Esophagus muscularis mucosa (tissue), 4 donors: ENCODE measurements around the gene ANKRD17. TPM values are rescaled to one million over a fixed set of nuclear protein-coding genes. Genes with fewer than 3 reads are reported as not detected.

ENCODE experiments used
- DNase-seq: peaks from one replicate; pipeline ENCODE4 v3.0.0-alpha.2; 2017; ENCODE audit errors: extremely low spot score
- H3K27ac ChIP-seq, 4 donors: fragments of 200-600 bp; sonication (generic); replicated peaks in 1 of 4; 1 replicate in 3 of 4; 2 replicates in 1 of 4; pipeline ENCODE4 v1.5.1; 2016 to 2019; ENCODE audit warnings: mild to moderate bottlenecking in 1 of 4
- H3K27me3 ChIP-seq, 4 donors: fragments of 200-600 bp; sonication (generic); one replicate each; pipeline versions ENCODE4 v1.5.1 to v1.6.0; 2016 to 2019
- H3K36me3 ChIP-seq, 4 donors: fragments of 200-600 bp; sonication (generic); one replicate each; pipeline ENCODE4 v1.5.1; 2016 to 2019
- H3K4me1 ChIP-seq, 4 donors: fragments of 200-600 bp; sonication (generic); one replicate each; pipeline ENCODE4 v1.5.1; 2016 to 2019
- H3K4me3 ChIP-seq, 4 donors: fragments of 200-600 bp; sonication (generic); 1 replicate in 2 of 4; 2 replicates in 2 of 4; pipeline ENCODE4 v1.5.1; 2016 to 2019; ENCODE audit warnings: mild to moderate bottlenecking in 4 of 4, moderate library complexity in 1 of 4
- H3K9me3 ChIP-seq, 4 donors: fragments of 200-600 bp; sonication (generic); 1 replicate in 3 of 4; 2 replicates in 1 of 4; pipeline ENCODE4 v1.5.1; 2016 to 2019
- EP300 ChIP-seq: sonication (generic); formaldehyde crosslinking; IDR thresholded peaks from one replicate; pipeline ENCODE4 v1.6.1; 2017; ENCODE audit warnings: antibody characterized with exemption
- POLR2A ChIP-seq: fragments of 450-650 bp; IDR thresholded peaks from one replicate; pipeline ENCODE4 v1.6.1; 2017; ENCODE audit warnings: antibody characterized with exemption, moderate library complexity, mild to moderate bottlenecking, low read depth
- POLR2AphosphoS5 ChIP-seq, 2 donors: sonication (generic); formaldehyde crosslinking; IDR thresholded peaks; one replicate each; pipeline ENCODE4 v1.6.1; 2017; ENCODE audit warnings: antibody characterized with exemption in 2 of 2
- WGBS: methylation state at CpG from one replicate; pipeline ENCODE4 v1.1.5; 2018; 5-methylcytosine and 5-hydroxymethylcytosine counted together
- intact Hi-C: fragments of 100-400 bp; cut with DNase I; formaldehyde crosslinking; loops from one replicate; pipeline ENCODE4 v1.15.1; 2023
- total RNA-seq, 4 donors: library from RNA; depleted of rRNA; stranded (reverse); fragments of >200 nt; gene quantifications; one replicate each; pipeline versions ENCODE4 v1.1.0 to v1.2.1, GENCODE V29; 2016
- TF ChIP-seq, protein P1 (sequence below), 3 experiments: fragments of 200-600 bp in 2 of 3; fragments of 450-650 bp in 1 of 3; sonication (generic) in 2 of 3; IDR thresholded peaks; one replicate each; pipeline ENCODE4 v1.5.1; 2017 to 2019; ENCODE audit warnings: antibody characterized with exemption in 3 of 3, mild to moderate bottlenecking in 2 of 3, moderate library complexity in 1 of 3

The ANKRD17 gene
- total RNA-seq, 4 donors from 2014 or later: 47.9 to 58.1 (median 54.7) TPM

DNA sequence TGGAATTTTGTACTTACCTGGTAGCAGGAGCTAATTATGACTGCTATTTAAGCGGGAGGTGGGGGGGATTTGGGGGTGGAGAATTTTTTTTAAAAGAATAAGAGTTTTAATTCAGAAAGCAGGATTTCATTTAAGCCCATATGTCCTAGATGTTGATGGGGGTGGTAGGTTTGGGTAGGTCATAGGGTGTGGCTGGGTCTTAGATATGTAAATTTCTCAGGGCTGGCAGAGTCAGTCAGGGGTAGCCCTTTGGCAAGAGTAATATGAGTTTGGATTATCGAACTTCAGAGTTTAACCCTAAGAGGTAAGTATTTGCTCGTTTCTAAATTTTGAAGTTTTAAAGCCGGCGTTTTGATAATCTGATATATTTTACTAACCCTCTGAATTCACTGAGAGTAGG is 153.9 kb downstream of the ANKRD17 start:
- intact Hi-C loops: no loop called here
- Histone ChIP-seq H3K27ac (no peak overlapping the region), H3K36me3 (peaks cover 39 to 96% (median 66%) of the 10 kb centered on the region in 4 donors), H3K27me3 (no peaks in the 10 kb centered on the region), H3K4me1 (no peaks in the 10 kb centered on the region), H3K9me3 (no peaks in the 10 kb centered on the region), H3K4me3 (no peak overlapping the region)
- DNase-seq: no peak
- TF ChIP-seq POLR2A (no peak), EP300 (no peak), POLR2AphosphoS5 (IDR thresholded peaks at IDR 0.05) (no peak)
- TF ChIP-seq, protein P1, sequence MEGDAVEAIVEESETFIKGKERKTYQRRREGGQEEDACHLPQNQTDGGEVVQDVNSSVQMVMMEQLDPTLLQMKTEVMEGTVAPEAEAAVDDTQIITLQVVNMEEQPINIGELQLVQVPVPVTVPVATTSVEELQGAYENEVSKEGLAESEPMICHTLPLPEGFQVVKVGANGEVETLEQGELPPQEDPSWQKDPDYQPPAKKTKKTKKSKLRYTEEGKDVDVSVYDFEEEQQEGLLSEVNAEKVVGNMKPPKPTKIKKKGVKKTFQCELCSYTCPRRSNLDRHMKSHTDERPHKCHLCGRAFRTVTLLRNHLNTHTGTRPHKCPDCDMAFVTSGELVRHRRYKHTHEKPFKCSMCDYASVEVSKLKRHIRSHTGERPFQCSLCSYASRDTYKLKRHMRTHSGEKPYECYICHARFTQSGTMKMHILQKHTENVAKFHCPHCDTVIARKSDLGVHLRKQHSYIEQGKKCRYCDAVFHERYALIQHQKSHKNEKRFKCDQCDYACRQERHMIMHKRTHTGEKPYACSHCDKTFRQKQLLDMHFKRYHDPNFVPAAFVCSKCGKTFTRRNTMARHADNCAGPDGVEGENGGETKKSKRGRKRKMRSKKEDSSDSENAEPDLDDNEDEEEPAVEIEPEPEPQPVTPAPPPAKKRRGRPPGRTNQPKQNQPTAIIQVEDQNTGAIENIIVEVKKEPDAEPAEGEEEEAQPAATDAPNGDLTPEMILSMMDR (IDR thresholded peaks at IDR 0.05): no peak
- WGBS: 92% methylated on average over 5 of the region's 5 CpGs

DNA sequence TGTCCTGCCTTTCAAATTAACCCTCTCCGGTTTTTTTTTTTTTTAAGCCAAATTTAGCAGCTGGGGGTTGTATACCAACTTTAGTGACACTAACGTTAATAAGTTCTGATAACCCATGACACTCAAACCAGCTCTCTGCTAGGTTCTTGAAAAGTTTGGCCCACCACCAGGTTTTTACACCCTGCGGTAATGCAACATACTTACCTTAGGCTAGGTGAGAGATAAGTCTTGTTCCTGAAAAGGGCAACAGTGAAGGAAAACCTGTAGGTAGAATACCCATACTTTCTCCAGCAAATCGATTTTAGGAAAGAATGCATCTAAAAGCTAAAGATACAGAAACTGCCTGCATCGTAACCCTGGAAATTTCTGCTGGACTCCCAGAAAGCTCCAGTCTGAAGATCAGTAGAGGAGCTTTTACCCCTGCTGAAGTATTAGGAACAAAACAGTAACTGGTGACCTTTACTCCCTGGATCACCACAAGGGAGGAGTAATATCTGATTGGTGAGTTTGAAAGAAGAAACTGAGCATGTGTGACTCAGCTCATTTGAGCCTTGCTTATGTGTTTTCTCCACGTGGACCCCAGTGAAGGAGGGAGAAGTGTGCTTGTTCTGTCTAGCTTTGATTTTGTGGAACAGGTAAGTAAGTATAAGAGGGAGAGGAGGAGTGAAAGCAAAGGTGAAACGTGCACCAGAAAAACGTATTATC is 154.6 kb downstream of the ANKRD17 start:
- WGBS: 85% methylated on average over 8 of the region's 8 CpGs
- TF ChIP-seq POLR2A (no peak), EP300 (no peak), POLR2AphosphoS5 (IDR thresholded peaks at IDR 0.05) (no peak)
- TF ChIP-seq, protein P1 (IDR thresholded peaks at IDR 0.05): no peak
- intact Hi-C loops: no loop called here
- no peaks in the 10 kb centered on the region for H3K27me3 ChIP-seq
- peaks cover 39 to 96% (median 67%) of the 10 kb centered on the region in 4 donors for H3K36me3 ChIP-seq
- no peak overlapping the region for H3K27ac ChIP-seq
- no peak for DNase-seq
- no peaks in the 10 kb centered on the region for H3K4me1 ChIP-seq
- no peak overlapping the region for H3K4me3 ChIP-seq
- H3K9me3 ChIP-seq: no peaks in the 10 kb centered on the region

DNA sequence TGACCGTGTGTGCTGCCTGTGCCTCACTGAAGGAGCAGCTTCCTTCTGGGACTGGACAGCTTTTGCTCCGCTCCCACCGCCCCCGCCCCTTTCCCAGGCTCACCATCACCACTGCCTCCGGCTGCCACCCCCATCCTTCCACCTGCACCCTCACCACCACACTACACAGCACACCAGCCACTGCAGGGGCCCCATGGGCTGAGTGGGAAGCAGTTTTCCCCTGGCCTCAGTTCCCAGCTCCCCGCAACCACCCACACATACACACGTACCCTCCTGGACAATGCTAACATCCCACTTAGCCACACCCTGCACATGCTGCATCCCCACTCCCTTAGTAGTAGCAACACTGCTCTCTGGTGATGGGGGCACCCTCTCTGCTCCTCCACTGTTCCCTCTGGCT is 159.5 kb downstream of the ANKRD17 start:
- Histone ChIP-seq H3K27ac (peak overlapping the region in 1 of 4 donors; percentile 17), H3K4me3 (no peak overlapping the region), H3K4me1 (no peaks in the 10 kb centered on the region), H3K9me3 (no peaks in the 10 kb centered on the region), H3K36me3 (peaks cover 49 to 96% (median 72%) of the 10 kb centered on the region in 4 donors), H3K27me3 (no peaks in the 10 kb centered on the region)
- TF ChIP-seq EP300 (no peak), POLR2A (no peak), POLR2AphosphoS5 (IDR thresholded peaks at IDR 0.05) (no peak)
- TF ChIP-seq, protein P1 (IDR thresholded peaks at IDR 0.05): no peak
- WGBS: 89% methylated on average over 7 of the region's 7 CpGs
- DNase-seq: no peak
- intact Hi-C loops: no loop called here

DNA sequence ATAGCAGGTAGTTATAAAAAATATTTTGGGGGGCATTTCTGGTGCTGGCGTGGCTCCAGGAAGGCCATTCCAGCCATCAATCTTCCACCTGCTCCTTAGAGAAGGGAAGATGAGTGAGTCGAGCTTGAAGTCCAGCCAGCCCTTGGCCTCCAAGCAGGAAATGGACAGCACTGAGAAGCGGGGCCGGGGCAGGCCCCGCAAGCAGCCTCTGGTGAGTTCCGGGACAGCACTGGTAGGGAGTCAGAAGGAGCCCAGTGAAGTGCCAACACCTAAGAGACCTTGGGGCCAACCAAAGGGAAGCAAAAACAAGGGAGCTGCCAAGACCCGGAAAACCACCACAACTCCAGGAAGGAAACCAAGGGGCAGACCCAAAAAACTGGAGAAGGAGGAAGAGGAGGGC is 159.9 kb downstream of the ANKRD17 start:
- TF ChIP-seq EP300 (no peak), POLR2AphosphoS5 (IDR thresholded peaks at IDR 0.05) (no peak), POLR2A (no peak)
- TF ChIP-seq, protein P1 (IDR thresholded peaks at IDR 0.05): no peak
- no peak for DNase-seq
- 79% methylated on average over 7 of the region's 7 CpGs for WGBS
- no peaks in the 10 kb centered on the region for H3K9me3 ChIP-seq
- intact Hi-C loops: no loop called here
- H3K27me3 ChIP-seq: no peaks in the 10 kb centered on the region
- H3K4me3 ChIP-seq: no peak overlapping the region
- H3K4me1 ChIP-seq: no peaks in the 10 kb centered on the region
- H3K36me3 ChIP-seq: peaks cover 53 to 96% (median 73%) of the 10 kb centered on the region in 4 donors
- H3K27ac ChIP-seq: peak overlapping the region in 1 of 4 donors; percentile 17

DNA sequence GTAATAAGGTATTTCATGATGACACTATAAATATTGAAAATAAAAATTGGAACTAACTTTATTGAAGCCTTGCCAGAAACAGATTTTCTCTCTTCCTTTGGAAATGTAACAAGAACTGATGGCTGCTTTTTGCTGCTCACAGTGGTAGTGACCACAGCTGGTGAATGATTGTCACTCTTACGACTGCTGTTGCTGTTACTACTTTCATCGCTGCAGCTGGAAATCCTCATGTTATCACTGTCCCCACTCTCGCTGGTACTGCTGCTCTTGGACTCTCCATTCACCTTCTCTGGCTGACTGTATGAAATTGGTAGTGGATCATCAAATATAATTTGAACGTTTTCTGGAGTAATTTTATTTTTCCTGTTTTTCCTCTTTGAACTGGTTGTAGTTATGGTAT is 160.6 kb downstream of the ANKRD17 start:
- intact Hi-C loops: no loop called here
- TF ChIP-seq POLR2A: no peak
- TF ChIP-seq POLR2AphosphoS5 (IDR thresholded peaks at IDR 0.05): no peak
- TF ChIP-seq, protein P1 (IDR thresholded peaks at IDR 0.05): no peak
- TF ChIP-seq EP300: no peak
- H3K27ac ChIP-seq: no peak overlapping the region
- no peaks in the 10 kb centered on the region for H3K4me1 ChIP-seq
- H3K4me3 ChIP-seq: no peak overlapping the region
- no peak for DNase-seq
- H3K9me3 ChIP-seq: no peaks in the 10 kb centered on the region
- WGBS: 86% methylated on average over 4 of the region's 4 CpGs
- no peaks in the 10 kb centered on the region for H3K27me3 ChIP-seq
- peaks cover 53 to 95% (median 74%) of the 10 kb centered on the region in 4 donors for H3K36me3 ChIP-seq
